GM12891 (cell line): ENCODE results near the gene KAZN.

Source experiments
- DNase-seq: peaks from one replicate; pipeline ENCODE4 v3.0.0; 2011; ENCODE audit warnings: low spot score; ENCODE audit not compliant: insufficient read length
- FAIRE-seq: peaks from 2 replicates; lab custom pipeline; 2011; peaks lifted over from hg19 to GRCh38; lab: Jason Lieb, UNC
- PAX5 ChIP-seq: IDR thresholded peaks from 2 replicates; pipeline ENCODE4 v1.6.1; 2011; ENCODE audit warnings: low read length, moderate library complexity, mild to moderate bottlenecking; ENCODE audit not compliant: insufficient read depth, severe bottlenecking
- POLR2A ChIP-seq: IDR thresholded peaks from 2 replicates; pipeline ENCODE4 v1.6.1; 2011; ENCODE audit warnings: low read depth, low read length, control low read depth
- POLR2AphosphoS5 ChIP-seq: IDR thresholded peaks from 2 replicates; pipeline ENCODE4 v1.6.1; 2011; ENCODE audit warnings: low read depth, low read length, control low read depth
- POU2F2 ChIP-seq: IDR thresholded peaks from 2 replicates; pipeline ENCODE4 v1.6.1; 2011; ENCODE audit warnings: low read depth, mild to moderate bottlenecking, control low read depth, low read length, moderate library complexity
- SPI1 ChIP-seq: IDR thresholded peaks from 2 replicates; pipeline ENCODE4 v1.6.1; 2011; ENCODE audit warnings: low read depth, low read length, control low read depth
- TAF1 ChIP-seq: IDR thresholded peaks from 2 replicates; pipeline ENCODE4 v1.6.1; 2011; ENCODE audit warnings: low read depth, low read length, control low read depth

Gene KAZN

GRCh38 chr1:15000671-15001070 is 402.2 kb downstream of the KAZN start:
- TF ChIP-seq PAX5 (no peak), POLR2AphosphoS5 (no peak), POU2F2 (no peak), SPI1 (no peak), TAF1 (no peak), POLR2A (no peak)
- FAIRE-seq = no peak
- DNase-seq = no peak

DNA sequence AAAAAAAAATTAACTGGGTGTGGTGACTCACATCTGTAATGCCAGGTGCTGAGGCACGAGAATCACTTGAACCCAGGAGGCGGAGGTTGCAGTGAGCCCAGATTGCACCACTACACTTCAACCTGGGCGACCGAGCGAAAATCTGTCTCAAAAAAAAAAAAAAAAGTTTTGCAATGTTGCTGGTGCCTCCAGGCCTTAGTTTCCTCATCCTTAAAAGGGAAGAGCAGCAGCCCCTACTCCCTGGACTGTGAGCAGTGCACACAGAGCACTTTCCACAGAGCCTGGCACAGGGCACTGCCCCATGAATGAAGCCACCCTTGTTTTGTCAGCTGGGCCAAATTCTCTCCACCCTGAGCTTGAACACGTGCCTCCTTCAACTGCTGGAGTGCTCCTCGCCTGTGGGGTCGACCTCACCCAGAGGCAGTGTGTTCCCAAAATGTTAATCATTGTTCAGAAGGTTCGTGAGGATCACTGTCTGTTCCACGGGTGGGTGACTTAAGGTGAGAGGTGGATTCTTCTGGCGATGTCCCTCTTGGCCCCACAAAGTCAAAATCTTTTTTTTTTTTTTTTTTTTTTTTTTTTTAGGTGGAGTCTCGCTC is 402.9 kb downstream of the KAZN start:
- TF ChIP-seq POLR2A (no peak), SPI1 (no peak), POU2F2 (no peak), TAF1 (no peak), PAX5 (no peak), POLR2AphosphoS5 (no peak)

DNA sequence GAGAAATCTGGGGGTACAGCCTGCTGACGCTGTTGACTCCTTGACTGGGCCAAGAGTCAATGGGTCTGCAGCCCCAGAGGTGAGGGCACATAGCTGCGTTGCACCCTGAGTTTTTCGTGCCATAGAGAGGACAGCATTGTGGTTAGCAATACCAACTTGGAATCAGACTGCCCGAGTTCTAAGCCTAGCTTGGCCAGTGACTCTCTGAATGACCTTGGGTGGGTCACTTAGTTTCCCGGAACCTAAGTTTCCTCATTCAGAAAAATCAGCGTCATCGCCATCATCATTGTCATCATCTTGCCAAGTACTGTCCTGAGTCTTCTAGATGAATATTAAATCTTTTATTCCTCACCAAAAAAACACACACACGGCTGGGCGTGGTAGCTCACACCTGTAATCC is 403.8 kb downstream of the KAZN start:
- FAIRE-seq (no peak), DNase-seq (no peak)
- no peak for TF ChIP-seq POLR2AphosphoS5
- no peak for TF ChIP-seq TAF1
- no peak for TF ChIP-seq POLR2A
- TF ChIP-seq POU2F2 = no peak
- no peak for TF ChIP-seq SPI1
- TF ChIP-seq PAX5 = no peak

More for the DNA sequence above, 402.9 kb downstream of the KAZN start:
- no peak for DNase-seq
- no peak for FAIRE-seq

DNA sequence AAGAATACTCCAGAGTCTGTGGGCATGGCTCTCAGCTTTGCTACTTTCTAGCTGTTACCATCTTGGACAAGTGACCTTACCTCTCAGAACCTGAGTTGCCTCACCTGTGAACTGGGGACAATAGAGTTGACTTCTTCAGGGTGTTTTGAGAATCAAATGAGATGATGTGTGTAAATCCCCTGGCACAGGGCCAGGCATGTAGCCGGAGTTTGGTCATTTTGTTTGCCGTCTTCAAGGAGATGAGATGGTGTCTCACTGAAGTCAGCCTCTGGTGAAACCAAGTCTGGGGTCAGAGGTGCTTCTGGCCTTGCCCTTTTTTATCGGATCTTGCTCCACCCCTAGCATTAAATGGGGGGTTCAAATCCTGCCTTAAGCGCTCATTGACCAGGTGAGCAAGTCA is 405.9 kb downstream of the KAZN start:
- no peak for FAIRE-seq
- DNase-seq = no peak
- TF ChIP-seq SPI1 (no peak), POLR2AphosphoS5 (no peak), POLR2A (no peak), POU2F2 (no peak), PAX5 (no peak), TAF1 (no peak)

DNA sequence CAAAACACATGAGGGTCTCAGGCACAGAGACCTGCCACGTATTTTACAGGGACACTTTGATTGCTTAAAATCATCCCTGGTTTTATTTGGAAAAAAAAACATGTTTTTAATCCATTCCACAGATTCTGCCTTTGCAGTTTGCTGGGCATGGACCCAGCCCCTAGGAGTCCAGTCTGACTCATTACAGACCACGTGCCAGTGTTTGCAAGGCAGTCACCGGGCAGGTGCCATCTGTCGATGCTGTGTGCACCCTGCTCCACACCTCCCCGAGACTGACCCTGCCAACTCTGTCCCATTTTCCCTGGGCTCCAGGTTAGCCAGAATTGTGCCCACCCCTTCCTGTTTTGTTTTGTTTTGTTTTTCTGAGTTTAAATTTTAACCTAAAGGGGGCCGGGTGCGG is 406.6 kb downstream of the KAZN start:
- TF ChIP-seq SPI1 (no peak), POLR2AphosphoS5 (no peak), PAX5 (no peak)
- FAIRE-seq (no peak), DNase-seq (no peak)

DNA sequence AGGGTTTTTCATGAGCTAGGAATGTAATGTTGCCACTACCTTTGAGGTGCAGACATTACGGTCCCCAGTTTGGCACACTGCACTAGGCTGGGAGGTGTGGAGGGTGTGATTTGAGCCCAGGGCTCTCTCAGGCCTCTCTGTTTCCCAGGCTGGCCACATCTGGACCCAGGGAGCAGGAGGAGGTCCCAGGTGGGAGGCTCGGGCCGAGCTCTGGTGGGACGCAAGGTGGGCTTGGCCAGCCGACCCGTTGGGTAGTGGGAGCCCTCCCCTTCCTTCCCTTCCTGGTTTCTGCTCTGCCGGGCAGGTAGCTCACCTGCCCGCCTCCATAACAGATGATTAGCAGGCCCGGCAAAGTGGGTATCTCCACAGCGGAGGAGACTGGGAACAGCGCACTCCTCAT is 408.9 kb downstream of the KAZN start:
- no peak for FAIRE-seq
- no peak for TF ChIP-seq POU2F2
- no peak for TF ChIP-seq SPI1

DNA sequence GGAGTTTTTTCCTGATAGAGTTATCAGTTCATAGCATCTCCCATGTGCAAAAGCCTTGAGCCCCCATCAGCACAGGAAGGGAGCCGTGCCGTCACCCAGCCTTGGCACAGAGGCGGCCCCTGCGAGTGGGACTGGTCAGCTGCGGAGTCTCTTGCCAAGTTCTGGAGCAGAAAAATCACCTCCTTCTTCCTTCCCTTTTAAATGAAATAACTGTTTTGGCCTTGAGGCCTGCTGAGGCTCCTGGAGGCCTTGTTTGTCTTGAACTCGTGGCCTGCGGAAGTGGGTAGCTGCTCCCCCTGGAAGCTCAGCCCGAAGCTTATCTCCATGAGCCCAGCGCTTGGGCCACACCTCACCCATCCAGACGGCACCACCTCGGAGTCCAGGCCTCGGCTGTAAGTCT is 409.4 kb downstream of the KAZN start:
- DNase-seq (no peak), FAIRE-seq (no peak)
- TF ChIP-seq TAF1 = no peak
- no peak for TF ChIP-seq POLR2A
- TF ChIP-seq SPI1 = no peak
- TF ChIP-seq POLR2AphosphoS5 = no peak
- TF ChIP-seq PAX5 = no peak
- TF ChIP-seq POU2F2 = no peak

More for the DNA sequence above, 408.9 kb downstream of the KAZN start:
- no peak for DNase-seq

DNA sequence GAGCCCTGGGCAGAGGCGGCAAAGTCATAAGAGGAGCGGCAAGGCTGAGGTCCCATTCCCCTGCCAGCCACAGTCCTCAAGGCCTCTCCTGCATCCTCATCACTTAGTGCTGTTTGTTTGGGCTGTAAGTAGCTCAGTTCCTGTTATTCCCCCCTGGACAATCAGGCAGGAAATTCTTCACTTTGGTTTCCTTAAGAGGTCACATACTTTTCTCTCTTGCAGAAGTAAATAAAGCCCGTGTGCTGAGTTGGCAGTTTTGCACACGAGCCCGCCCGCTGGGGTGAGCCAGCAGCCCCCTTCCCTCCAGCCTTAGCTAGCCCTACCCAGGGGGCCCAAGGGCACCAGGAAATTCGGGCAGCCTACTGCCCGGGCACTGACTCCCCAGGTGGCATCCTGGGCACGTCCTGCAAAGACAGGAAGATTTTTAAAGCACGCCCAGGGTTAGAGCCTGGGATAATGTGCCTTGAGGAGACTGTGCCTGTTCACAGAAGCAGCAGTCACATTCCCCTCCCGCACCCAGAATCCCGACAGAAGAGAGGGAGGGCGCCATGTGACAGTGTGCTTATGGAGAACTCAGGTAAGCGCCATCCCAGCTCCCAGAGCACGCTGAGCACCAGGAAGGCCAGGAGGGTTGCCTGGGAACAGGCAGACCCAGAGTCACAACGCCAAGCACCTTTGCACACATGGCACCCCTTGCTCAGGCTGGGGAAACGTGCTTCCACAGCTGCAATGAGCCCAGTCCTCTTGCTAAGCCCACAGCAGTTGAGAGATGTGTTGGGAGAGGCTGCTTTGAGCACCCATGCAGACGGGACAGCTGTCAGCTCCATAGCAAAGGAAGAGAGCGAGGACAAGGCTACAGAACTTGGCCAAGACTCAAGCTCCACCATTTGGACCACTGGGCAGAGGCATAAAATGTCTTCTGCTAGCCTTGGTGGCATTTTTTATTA is 410.6 kb downstream of the KAZN start:
- DNase-seq (no peak), FAIRE-seq (no peak)
- TF ChIP-seq POU2F2 (no peak), SPI1 (no peak), TAF1 (no peak), POLR2A (no peak), PAX5 (no peak), POLR2AphosphoS5 (no peak)

DNA sequence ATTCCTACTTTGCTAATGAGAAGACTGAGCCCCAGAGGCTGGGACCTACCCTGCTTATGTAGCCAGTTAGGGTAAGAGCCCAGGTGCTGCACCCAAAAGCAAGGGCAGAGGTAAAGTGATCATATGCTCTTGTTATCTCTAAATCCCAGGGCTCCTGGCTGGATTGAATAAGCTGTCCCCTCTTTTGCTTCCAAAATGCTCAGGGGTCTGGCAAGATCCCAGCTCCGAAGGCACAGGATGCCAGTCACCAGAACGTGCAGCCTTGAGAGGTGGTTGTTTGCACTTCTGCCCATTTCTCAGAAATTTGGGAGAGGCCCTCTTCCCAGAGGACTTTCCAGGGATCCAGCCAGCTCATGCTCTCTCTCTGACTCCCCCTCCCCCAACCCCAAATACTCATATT is 412.7 kb downstream of the KAZN start:
- DNase-seq (no peak), FAIRE-seq (no peak)

More for the DNA sequence above, 412.7 kb downstream of the KAZN start:
- TF ChIP-seq POLR2AphosphoS5 = no peak
- no peak for TF ChIP-seq POLR2A
- TF ChIP-seq SPI1 = no peak
- TF ChIP-seq POU2F2 = no peak
- no peak for TF ChIP-seq TAF1
